ENCODE data around the gene TOR1A.
A peak's percentile ranks its signal among the peaks of the same experiment; 100 is the strongest.
"Not testable (repeated sequence)": the region's sequence is repeated elsewhere in the genome, so short reads cannot be mapped to it uniquely, and the experiment has no call there.

Gene TOR1A

GRCh38 chr9:129816501-129817435, 7.2 kb downstream of the TOR1A start:
- DNase-seq, result no peak

DNA sequence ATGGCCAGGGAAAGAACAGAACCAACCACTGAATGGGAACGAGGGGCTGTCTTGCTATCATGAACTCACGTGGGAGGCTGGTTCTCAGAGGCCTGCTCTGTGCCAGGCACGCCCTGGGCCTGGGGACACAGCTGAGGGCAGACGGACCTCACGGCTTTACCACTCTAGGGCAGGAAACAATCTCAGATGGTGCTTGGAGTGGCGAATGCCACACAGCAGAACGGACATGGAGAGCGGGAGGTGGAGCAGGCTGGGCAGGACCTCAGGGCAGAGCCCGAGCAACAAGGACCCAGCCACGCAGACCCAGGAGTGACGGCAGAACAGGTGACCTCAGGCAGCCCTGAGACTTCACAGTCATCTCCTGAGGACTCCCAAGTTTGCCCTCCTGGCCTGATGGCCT, 8.7 kb downstream of the TOR1A start:
- DNase-seq, result no peak

- no peak for DNase-seq
These were observed 9.3 kb downstream of the TOR1A start for GRCh38 chr9:129814432-129815223.

DNA sequence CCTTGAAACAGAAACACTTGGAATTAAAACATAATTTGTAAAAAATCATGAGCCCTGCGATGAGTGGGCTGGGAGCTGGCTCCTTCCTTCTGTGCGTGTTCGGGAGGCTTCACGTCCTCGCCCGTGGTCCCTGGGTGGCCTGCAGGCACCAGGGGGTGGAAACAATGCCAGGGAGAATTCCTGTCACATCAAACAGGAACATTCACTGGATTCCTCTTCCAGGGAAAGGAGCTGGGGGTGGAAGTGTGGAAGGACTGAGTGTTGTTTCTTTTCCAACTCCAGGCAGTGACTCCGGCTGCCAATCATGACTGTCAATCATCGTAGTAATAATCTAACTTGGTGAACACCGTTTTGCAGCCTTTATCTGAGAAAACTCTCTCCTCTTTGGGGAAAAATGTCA, 10.3 kb downstream of the TOR1A start:
- no peak for DNase-seq

DNA sequence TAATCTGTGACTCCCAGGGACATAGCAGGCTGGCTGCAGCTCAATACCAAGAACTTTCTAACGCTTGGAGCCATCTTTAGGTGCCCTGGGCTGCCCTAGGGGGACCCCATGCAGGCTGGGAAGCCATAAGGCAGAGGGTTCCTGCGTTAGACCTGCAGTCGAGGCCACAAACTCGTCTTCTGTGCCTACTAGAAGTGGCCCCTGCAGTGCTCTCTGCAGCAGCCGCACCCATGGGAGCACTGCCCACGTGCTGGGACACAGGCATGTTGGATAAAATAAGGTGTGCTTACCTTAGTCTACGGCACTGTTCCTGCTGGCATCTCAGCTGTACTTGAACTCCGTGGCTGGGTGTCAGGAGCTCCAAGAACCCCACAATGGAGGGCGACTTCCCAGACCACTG, 11.6 kb downstream of the TOR1A start:
- DNase-seq, result no peak

DNA sequence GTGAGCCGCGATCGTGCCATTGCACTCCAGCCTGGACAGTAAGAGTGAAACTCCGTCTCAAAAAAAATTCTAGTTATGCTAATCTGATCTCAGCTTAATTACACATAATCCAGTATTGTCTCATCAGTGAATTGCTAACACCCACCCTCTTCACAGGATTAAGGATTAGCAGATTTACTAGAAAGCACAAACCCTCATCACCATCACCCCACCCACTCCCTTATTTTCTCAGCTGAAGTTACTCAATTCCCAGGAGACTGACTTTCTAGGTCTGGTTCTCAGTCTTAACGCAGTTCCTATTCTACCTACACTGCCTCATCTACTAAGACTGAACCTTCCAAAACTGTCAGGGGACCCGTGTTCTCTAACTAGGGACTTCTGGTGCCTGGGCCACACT, 12.0 kb downstream of the TOR1A start:
- no peak for DNase-seq

DNA sequence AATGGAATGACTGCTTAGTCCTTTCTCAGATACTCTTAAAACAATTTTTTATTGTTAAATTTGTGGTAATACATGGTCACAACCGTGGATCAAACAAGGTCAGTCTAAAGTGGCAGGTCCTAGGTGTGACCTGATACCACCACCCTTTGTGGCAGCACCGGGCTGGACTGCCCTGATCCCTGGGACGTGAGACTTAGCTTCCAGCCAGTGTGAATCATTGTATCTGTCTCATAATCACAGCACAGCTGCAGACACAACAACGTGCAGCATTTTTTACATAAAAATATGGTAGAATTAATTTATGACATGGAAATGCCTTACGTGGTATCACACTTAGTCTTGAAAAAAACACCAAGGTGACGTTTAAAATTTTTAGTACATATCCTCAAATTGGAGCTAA, 13.1 kb downstream of the TOR1A start:
- DNase-seq, result no peak

GRCh38 chr9:129810116-129810515, 13.8 kb downstream of the TOR1A start:
- DNase-seq, result no peak

- DNase-seq, result no peak
These were observed 14.6 kb downstream of the TOR1A start for GRCh38 chr9:129809346-129809745.

GRCh38 chr9:129806061-129806460, 17.9 kb downstream of the TOR1A start:
- DNase-seq, result no peak

GRCh38 chr9:129803676-129804060, 20.3 kb downstream of the TOR1A start:
- DNase-seq, result no peak

- peak; percentile 92 for DNase-seq
These were observed 20.9 kb downstream of the TOR1A start, which contains the start of gene TOR1B for GRCh38 chr9:129802833-129803675. Gene TOR1B, plus strand, starts transcription at chr9:129803184. Its CDS starts 29 bp downstream, at chr9:129803213.

GRCh38 chr9:129801504-129801903, 22.4 kb downstream of the TOR1A start:
- DNase-seq, result no peak

GRCh38 chr9:129798973-129799372, 25.0 kb downstream of the TOR1A start:
- DNase-seq, result no peak

DNA sequence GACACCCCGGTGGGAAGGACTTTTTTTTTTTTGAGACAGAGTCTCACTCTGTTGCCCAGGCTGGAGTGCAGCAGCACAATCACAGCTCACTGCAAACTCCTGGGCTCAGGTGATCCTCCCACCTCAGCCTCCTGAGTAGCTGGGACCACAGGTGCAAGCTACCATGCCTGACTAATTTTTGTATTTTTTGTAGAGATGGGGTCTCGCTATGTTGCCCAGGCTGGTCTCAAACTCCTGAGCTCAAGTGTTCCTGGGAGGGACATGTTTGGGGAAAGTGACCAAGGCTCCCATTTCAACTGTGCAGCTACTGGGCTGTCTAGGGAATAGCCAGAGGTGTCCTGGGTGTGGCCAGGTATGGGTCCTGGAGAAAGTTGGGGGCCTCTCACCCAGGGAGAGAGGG, 27.9 kb downstream of the TOR1A start:
- not testable (repeated sequence) for DNase-seq

- no peak for DNase-seq
These were observed 29.4 kb downstream of the TOR1A start for GRCh38 chr9:129794549-129794948.

DNA sequence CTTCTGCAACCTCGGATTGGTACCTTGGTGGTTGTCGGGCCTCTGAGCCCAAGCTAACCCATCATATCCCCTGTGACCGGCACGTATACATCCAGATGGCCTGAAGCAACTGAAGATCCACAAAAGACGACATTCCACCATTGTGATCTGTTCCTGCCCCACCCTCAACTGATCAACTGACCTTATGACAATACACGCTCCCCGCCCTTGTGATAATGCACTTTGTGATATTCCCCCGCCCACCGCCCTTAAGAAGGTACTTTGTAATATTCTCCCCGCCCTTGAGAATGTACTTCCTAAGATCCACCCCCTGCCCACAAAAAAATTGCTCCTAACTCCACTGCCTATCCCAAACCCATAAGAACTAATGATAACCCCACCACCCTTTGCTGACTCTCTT, 37.5 kb downstream of the TOR1A start:
- DNase-seq, result no peak

DNA sequence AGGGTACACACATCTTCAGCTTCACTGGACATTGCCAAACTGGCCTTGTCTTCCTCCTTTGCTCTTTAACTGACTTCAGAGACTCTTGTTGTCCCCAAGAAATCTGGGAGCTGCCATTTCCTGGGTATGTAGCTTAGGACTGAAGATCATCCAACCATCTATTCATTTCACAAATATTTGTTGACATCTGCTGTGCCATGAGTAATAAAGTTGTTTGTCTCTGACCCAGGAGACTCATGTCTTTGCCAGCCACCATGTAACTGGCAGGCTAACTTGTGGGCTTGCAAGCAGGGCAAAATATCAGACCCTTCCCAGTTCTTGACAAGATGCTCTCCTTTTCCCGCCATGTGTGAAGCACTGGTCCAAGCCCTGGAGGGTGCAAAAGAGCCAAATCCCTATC, 38.1 kb downstream of the TOR1A start:
- no peak for DNase-seq

DNA sequence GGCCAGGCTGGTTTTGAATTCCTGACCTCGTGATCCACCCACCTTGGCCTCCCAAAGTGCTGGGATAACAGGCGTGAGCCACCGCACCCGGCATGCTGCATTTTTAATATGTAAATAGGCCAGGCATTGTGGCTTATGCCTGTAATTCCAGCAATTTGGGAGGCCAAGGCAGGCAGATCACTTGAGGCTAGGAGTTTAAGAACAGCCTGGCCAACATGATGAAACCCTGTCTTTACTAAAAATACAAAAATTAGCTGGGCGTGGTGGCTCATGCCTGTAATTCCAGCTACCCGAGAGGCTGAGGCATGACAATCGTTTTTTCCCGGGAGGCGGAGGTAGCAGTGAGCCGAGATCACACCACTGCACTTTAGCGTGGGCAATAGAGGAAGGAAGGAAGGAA, 39.0 kb downstream of the TOR1A start:
- DNase-seq, result not testable (repeated sequence)

DNA sequence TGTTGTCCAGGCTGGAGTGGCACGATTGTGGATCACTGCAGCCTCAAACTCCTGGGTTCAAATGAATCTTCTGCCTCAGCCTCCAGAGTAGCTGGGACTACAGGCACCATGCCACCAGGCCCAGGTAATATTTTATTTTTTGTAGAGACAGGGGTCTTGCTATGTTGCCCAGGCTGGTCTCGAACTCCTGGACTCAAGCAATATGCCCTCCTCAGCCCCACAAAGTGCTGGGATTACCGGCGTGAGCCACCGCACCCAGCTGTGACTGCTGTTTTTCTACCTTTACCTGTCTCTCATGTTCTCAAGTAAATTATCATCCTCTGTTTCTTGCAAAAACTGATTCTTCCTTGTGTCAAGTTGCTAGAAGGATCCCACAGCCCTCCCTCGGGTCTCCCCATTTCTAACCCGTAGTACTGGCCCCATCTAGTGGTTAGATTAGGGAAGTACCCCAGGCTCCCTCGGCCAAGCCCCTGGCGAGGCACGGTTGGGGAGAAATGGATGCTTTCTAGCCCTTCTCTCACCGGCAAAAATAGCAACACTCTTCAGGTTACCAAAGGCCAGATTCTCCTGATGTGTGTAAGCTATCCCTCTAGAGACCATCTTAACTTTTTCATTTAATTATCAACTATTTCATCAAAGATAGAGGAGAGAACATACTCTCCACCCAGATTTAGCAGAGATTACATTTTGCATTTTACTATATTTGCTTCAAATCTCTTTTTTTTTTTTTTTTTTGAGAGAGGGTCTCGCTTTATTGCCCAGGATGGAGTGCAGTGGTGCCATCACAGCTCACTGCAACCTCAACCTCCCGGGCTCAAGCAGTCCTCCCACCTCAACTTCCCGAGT, 40.2 kb downstream of the TOR1A start:
- peak; percentile 81 for DNase-seq

GRCh38 chr9:129781981-129782380, 42.0 kb downstream of the TOR1A start:
- DNase-seq, result no peak

DNA sequence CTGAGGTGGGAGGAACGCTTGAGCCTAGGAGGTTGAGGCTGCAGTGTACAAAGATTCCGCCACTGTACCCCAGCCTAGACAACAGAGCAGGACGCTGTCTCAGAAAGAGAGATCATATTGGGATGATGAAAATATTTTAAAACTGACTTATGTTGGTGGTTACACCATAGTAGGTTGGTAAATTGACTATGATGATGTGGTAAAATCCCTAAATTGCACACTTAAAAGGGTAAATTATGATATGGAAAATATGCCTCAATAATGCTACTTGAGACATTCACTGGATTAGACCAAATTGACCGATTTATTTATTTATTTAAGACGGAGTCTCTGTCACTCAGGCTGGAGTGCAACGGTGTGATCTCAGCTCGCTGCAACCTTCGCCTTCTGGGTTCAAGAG, 42.8 kb downstream of the TOR1A start:
- no peak for DNase-seq
